Effector memory CD4-positive, alpha-beta T cell (primary cell): ENCODE results near the gene CHN1.

Experiments
- DNase-seq, 3 donors: peaks; one replicate each; pipeline ENCODE4 v3.0.0-alpha.2; 2020
- H3K27ac ChIP-seq: 2 replicates; pipeline ENCODE4 v1.7.0; 2013; ENCODE audit warnings: mild to moderate bottlenecking, low read length, moderate library complexity; ENCODE audit not compliant: insufficient read depth, poor library complexity, severe bottlenecking
- H3K27me3 ChIP-seq: replicated peaks from 2 replicates; pipeline ENCODE4 v1.7.0; 2013; ENCODE audit warnings: mild to moderate bottlenecking, low read length; ENCODE audit not compliant: insufficient read depth, control insufficient read depth, poor library complexity, severe bottlenecking
- H3K36me3 ChIP-seq: 2 replicates; pipeline ENCODE4 v1.7.0; 2013; ENCODE audit warnings: mild to moderate bottlenecking, low read length, moderate library complexity; ENCODE audit not compliant: control insufficient read depth, insufficient read depth
- H3K4me1 ChIP-seq: 2 replicates; pipeline ENCODE4 v1.7.0; 2013; ENCODE audit warnings: low read length, mild to moderate bottlenecking; ENCODE audit not compliant: control insufficient read depth, insufficient read depth, poor library complexity, severe bottlenecking
- H3K4me3 ChIP-seq: 2 replicates; pipeline ENCODE4 v1.7.0; 2013; ENCODE audit warnings: low read length, low read depth, mild to moderate bottlenecking; ENCODE audit not compliant: insufficient read depth, poor library complexity, severe bottlenecking
- H3K9me3 ChIP-seq: 2 replicates; pipeline ENCODE4 v1.7.0; 2013; ENCODE audit warnings: mild to moderate bottlenecking, low read length, moderate library complexity; ENCODE audit not compliant: control insufficient read depth

CHN1 gene

GRCh38 chr2:174914853-174915760 is 90.1 kb downstream of the CHN1 start:
- H3K4me3 ChIP-seq, result no peak overlapping the region
- H3K27ac ChIP-seq, result no peak overlapping the region
- no peaks in the 10 kb centered on the region for H3K4me1 ChIP-seq
- no peaks in the 10 kb centered on the region for H3K9me3 ChIP-seq
- DNase-seq, result no peak
- no peaks in the 10 kb centered on the region for H3K36me3 ChIP-seq
- no peaks in the 10 kb centered on the region for H3K27me3 ChIP-seq

- Histone ChIP-seq H3K36me3 (no peaks in the 10 kb centered on the region), H3K9me3 (no peaks in the 10 kb centered on the region), H3K4me3 (no peak overlapping the region), H3K27ac (no peak overlapping the region), H3K4me1 (no peaks in the 10 kb centered on the region), H3K27me3 (no peaks in the 10 kb centered on the region)
- DNase-seq, result no peak
Measured at GRCh38 chr2:174908284-174908683, 96.9 kb downstream of the CHN1 start.

GRCh38 chr2:174903264-174903556 is 102.0 kb downstream of the CHN1 start:
- Histone ChIP-seq H3K9me3 (no peaks in the 10 kb centered on the region), H3K27ac (no peak overlapping the region), H3K4me3 (no peak overlapping the region), H3K4me1 (peaks cover 11% of the 10 kb centered on the region), H3K36me3 (no peaks in the 10 kb centered on the region), H3K27me3 (no peaks in the 10 kb centered on the region)
- no peak for DNase-seq

GRCh38 chr2:174902506-174903263 is 102.5 kb downstream of the CHN1 start:
- H3K9me3 ChIP-seq, result no peaks in the 10 kb centered on the region
- no peak overlapping the region for H3K27ac ChIP-seq
- H3K4me1 ChIP-seq, result peaks cover 11% of the 10 kb centered on the region
- H3K27me3 ChIP-seq, result no peaks in the 10 kb centered on the region
- no peak for DNase-seq
- no peaks in the 10 kb centered on the region for H3K36me3 ChIP-seq
- H3K4me3 ChIP-seq, result no peak overlapping the region

- DNase-seq, result no peak
- Histone ChIP-seq H3K4me3 (peak overlapping the region; percentile 6), H3K27ac (no peak overlapping the region), H3K36me3 (no peaks in the 10 kb centered on the region), H3K9me3 (no peaks in the 10 kb centered on the region), H3K27me3 (no peaks in the 10 kb centered on the region), H3K4me1 (peaks cover 11% of the 10 kb centered on the region)
Measured at GRCh38 chr2:174901075-174901474, 104.1 kb downstream of the CHN1 start.

GRCh38 chr2:174897286-174897685 is 107.9 kb downstream of the CHN1 start:
- Histone ChIP-seq H3K27ac (no peak overlapping the region), H3K4me1 (peaks cover 10% of the 10 kb centered on the region), H3K36me3 (no peaks in the 10 kb centered on the region), H3K27me3 (no peaks in the 10 kb centered on the region), H3K9me3 (no peaks in the 10 kb centered on the region), H3K4me3 (no peak overlapping the region)
- DNase-seq, result no peak

GRCh38 chr2:174893018-174893417 is 112.2 kb downstream of the CHN1 start:
- H3K4me3 ChIP-seq, result no peak overlapping the region
- H3K27ac ChIP-seq, result no peak overlapping the region
- H3K27me3 ChIP-seq, result no peaks in the 10 kb centered on the region
- H3K9me3 ChIP-seq, result no peaks in the 10 kb centered on the region
- no peaks in the 10 kb centered on the region for H3K36me3 ChIP-seq
- DNase-seq, result no peak
- no peaks in the 10 kb centered on the region for H3K4me1 ChIP-seq

GRCh38 chr2:174892546-174892945 is 112.6 kb downstream of the CHN1 start:
- Histone ChIP-seq H3K27ac (no peak overlapping the region), H3K9me3 (no peaks in the 10 kb centered on the region), H3K36me3 (no peaks in the 10 kb centered on the region), H3K4me3 (no peak overlapping the region), H3K27me3 (no peaks in the 10 kb centered on the region), H3K4me1 (no peaks in the 10 kb centered on the region)
- no peak for DNase-seq

- no peak for DNase-seq
- no peaks in the 10 kb centered on the region for H3K4me1 ChIP-seq
Measured at GRCh38 chr2:174888646-174889271, 116.4 kb downstream of the CHN1 start.

GRCh38 chr2:174888146-174888545 is 117.0 kb downstream of the CHN1 start:
- no peaks in the 10 kb centered on the region for H3K4me1 ChIP-seq
- H3K36me3 ChIP-seq, result no peaks in the 10 kb centered on the region
- H3K4me3 ChIP-seq, result no peak overlapping the region
- H3K9me3 ChIP-seq, result no peaks in the 10 kb centered on the region
- H3K27me3 ChIP-seq, result no peaks in the 10 kb centered on the region
- H3K27ac ChIP-seq, result no peak overlapping the region
- DNase-seq, result no peak

More at GRCh38 chr2:174888646-174889271, 116.4 kb downstream of the CHN1 start:
- no peaks in the 10 kb centered on the region for H3K9me3 ChIP-seq
- no peak overlapping the region for H3K4me3 ChIP-seq
- H3K27ac ChIP-seq, result no peak overlapping the region
- H3K27me3 ChIP-seq, result no peaks in the 10 kb centered on the region
- H3K36me3 ChIP-seq, result no peaks in the 10 kb centered on the region
